NB4 (cell line): ENCODE data around the gene TRAPPC3.
A peak's percentile ranks its signal among the peaks of the same experiment; 100 is the strongest.

ENCODE experiments used
- DNase-seq: peaks from one replicate; pipeline ENCODE4 v3.0.0; 2010; ENCODE audit warnings: low read depth
- H3K4me3 ChIP-seq: one replicate; pipeline ENCODE4 v1.5.1; 2011; ENCODE audit warnings: mild to moderate bottlenecking, low read depth, low read length, moderate library complexity
- CTCF ChIP-seq: IDR thresholded peaks from one replicate; pipeline ENCODE4 v1.5.1; 2012; ENCODE audit warnings: low read depth, low read length
- MAX ChIP-seq: IDR thresholded peaks from 2 replicates; pipeline ENCODE4 v1.6.1; 2011; ENCODE audit warnings: low read depth, low read length
- MYC ChIP-seq: IDR thresholded peaks from 2 replicates; pipeline ENCODE4 v1.6.1; 2011; ENCODE audit warnings: low read depth, low read length
- POLR2A ChIP-seq: IDR thresholded peaks from 2 replicates; pipeline ENCODE4 v1.6.1; 2011; ENCODE audit warnings: mild to moderate bottlenecking; ENCODE audit not compliant: insufficient read length; ENCODE audit errors: extremely low read depth

TRAPPC3 gene

GRCh38 chr1:36154765-36155407 lies 5.6 kb upstream of the TRAPPC3 start:
- peak overlapping the region; percentile 65 for H3K4me3 ChIP-seq
- DNase-seq: no peak
- TF ChIP-seq CTCF (no peak), MAX (no peak), MYC (no peak), POLR2A (no peak)

- DNase-seq: no peak
- H3K4me3 ChIP-seq: no peak overlapping the region
- TF ChIP-seq POLR2A (no peak), MAX (no peak)
Observed at GRCh38 chr1:36154335-36154734, 5.0 kb upstream of the TRAPPC3 start.

- TF ChIP-seq POLR2A: no peak
- no peak for TF ChIP-seq MYC
- no peak for TF ChIP-seq CTCF
- no peak for TF ChIP-seq MAX
- H3K4me3 ChIP-seq: no peak overlapping the region
- DNase-seq: no peak
Observed at GRCh38 chr1:36153476-36153875, 4.2 kb upstream of the TRAPPC3 start.

- DNase-seq: peak; percentile 76
- no peak for TF ChIP-seq MAX
- TF ChIP-seq MYC: no peak
- no peak overlapping the region for H3K4me3 ChIP-seq
Observed at GRCh38 chr1:36151845-36152203, 2.5 kb upstream of the TRAPPC3 start.

- no peak for TF ChIP-seq MYC
- no peak for TF ChIP-seq MAX
- TF ChIP-seq CTCF: no peak
- no peak for TF ChIP-seq POLR2A
- no peak for DNase-seq
- H3K4me3 ChIP-seq: peak overlapping the region; percentile 21
Observed at GRCh38 chr1:36151134-36151844, 2.0 kb upstream of the TRAPPC3 start.

- TF ChIP-seq MYC (no peak), POLR2A (no peak), CTCF (no peak), MAX (no peak)
- peak; percentile 92 for DNase-seq
- peak overlapping the region; percentile 47 for H3K4me3 ChIP-seq
Observed at GRCh38 chr1:36150296-36151133, 1.2 kb upstream of the TRAPPC3 start.
